ENCODE measurements around the gene SIRPB2.

SIRPB2 gene

GRCh38 chr20:1474817-1475603 is 16.2 kb downstream of the SIRPB2 start:
- H3K9me3 ChIP-seq (ENCODE audit: control insufficient read depth, insufficient read depth, low read length) = no peaks in the 10 kb centered on the region
- H3K79me2 ChIP-seq (ENCODE audit: control insufficient read depth, low read length) = no peaks in the 10 kb centered on the region
- H3F3A ChIP-seq (ENCODE audit: control insufficient read depth, insufficient read depth) = no peaks in the 10 kb centered on the region; the same call in 1 of the 2 replicates
- no peak overlapping the region for H3K4me2 ChIP-seq (ENCODE audit: low read length)
- no peaks in the 10 kb centered on the region for H3K27me3 ChIP-seq (ENCODE audit: control insufficient read depth, low read length)
- H3K36me3 ChIP-seq (ENCODE audit: control insufficient read depth, low read length) = no peaks in the 10 kb centered on the region
- no peaks in the 10 kb centered on the region for H3K9me2 ChIP-seq (replicated peaks; ENCODE audit: control insufficient read depth, low read length)
- H3K27ac ChIP-seq (ENCODE audit: low read depth, low read length) = no peak overlapping the region
- TF ChIP-seq CTCF (IDR thresholded peaks at IDR 0.05; ENCODE audit: low read depth, low read length, poor library complexity, severe bottlenecking) = peak; percentile 61
- no peak for TF ChIP-seq EZH2phosphoT487 (IDR thresholded peaks at IDR 0.05; ENCODE audit: borderline replicate concordance, low read length)
- H3K4me1 ChIP-seq (ENCODE audit: control insufficient read depth, low read length) = peaks cover 33% of the 10 kb centered on the region
- H4K20me1 ChIP-seq (ENCODE audit: control insufficient read depth, insufficient read depth, low read depth, low read length) = no peaks in the 10 kb centered on the region
- H3K4me3 ChIP-seq (ENCODE audit: low read length) = no peak overlapping the region

DNA sequence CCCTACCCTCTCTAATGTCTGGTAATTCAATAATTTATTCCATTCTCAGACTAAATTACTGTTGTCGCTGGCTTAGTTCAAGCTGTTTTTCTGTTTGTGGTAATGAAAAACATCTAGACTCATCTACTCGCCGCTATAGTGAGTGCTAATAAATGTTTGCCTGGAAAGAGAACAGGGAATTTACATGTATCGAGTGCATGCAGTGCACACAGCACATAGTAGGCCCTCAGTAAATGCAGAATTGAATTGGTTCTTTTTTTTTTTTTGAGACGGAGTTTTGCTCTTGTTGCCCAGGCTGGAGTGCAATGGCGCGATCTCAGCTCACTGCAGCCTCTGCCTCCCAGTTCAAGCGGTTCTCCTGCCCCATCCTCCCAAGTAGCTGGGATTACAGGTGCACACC is 16.9 kb downstream of the SIRPB2 start:
- no peak overlapping the region for H3K27ac ChIP-seq (ENCODE audit: low read depth, low read length)
- peaks cover 32% of the 10 kb centered on the region for H3K4me1 ChIP-seq (ENCODE audit: control insufficient read depth, low read length)
- H3K4me3 ChIP-seq (ENCODE audit: low read length) = no peak overlapping the region
- no peaks in the 10 kb centered on the region; the same call in 1 of the 2 replicates for H3F3A ChIP-seq (ENCODE audit: control insufficient read depth, insufficient read depth)
- no peaks in the 10 kb centered on the region for H3K9me3 ChIP-seq (ENCODE audit: control insufficient read depth, insufficient read depth, low read length)
- H3K36me3 ChIP-seq (ENCODE audit: control insufficient read depth, low read length) = no peaks in the 10 kb centered on the region
- H3K9me2 ChIP-seq (replicated peaks; ENCODE audit: control insufficient read depth, low read length) = no peaks in the 10 kb centered on the region
- H4K20me1 ChIP-seq (ENCODE audit: control insufficient read depth, insufficient read depth, low read depth, low read length) = no peaks in the 10 kb centered on the region
- TF ChIP-seq CTCF (IDR thresholded peaks at IDR 0.05; ENCODE audit: low read depth, low read length, poor library complexity, severe bottlenecking) (no peak), EZH2phosphoT487 (IDR thresholded peaks at IDR 0.05; ENCODE audit: borderline replicate concordance, low read length) (no peak)
- no peak overlapping the region for H3K4me2 ChIP-seq (ENCODE audit: low read length)
- no peaks in the 10 kb centered on the region for H3K79me2 ChIP-seq (ENCODE audit: control insufficient read depth, low read length)
- no peaks in the 10 kb centered on the region for H3K27me3 ChIP-seq (ENCODE audit: control insufficient read depth, low read length)

DNA sequence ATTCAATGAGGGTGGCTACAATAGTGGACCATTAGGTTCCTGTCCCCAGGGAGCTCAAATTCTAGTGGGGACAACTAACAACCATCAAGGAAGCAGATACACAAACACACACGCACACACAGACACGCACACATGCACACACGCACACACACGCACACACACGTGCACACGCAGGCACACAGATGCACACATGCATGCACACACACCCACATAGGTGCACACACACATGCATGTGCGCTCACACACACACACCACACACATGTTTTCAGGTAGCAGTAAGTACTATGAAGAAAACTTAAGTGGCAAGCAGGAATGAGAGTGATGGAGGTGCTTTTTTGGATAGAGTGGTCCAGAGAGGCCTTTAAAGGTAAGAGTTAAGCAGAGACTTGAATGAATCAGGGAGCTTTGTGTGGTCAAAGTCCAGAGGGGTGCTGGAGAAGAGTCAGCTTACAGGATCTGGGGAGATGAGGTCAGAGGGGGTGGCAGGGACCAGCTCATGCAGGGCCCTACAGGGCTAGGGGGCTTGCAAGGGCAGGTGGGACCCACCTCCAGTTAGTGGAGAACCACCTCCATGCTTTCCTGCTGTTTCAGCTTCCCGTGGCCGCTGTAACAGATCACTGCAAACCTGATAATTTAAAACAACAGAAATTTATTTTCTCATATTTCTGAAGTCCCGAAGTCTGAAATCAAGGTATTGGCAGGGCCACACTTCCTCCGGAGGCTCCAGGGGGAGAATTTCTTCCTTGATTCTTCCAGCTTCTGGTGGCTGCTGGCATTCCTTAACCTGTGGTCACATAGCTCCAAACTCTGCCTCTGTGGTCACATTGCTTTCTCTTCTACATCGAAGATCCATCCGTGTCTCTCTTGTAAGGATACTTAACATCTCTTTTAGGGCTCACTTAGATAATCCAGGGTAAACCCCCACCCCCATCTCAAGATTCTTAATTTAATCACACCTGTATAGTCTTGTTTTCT is 17.7 kb downstream of the SIRPB2 start:
- no peaks in the 10 kb centered on the region for H4K20me1 ChIP-seq (ENCODE audit: control insufficient read depth, insufficient read depth, low read depth, low read length)
- H3K4me3 ChIP-seq (ENCODE audit: low read length) = no peak overlapping the region
- no peaks in the 10 kb centered on the region for H3K9me3 ChIP-seq (ENCODE audit: control insufficient read depth, insufficient read depth, low read length)
- H3K27me3 ChIP-seq (ENCODE audit: control insufficient read depth, low read length) = no peaks in the 10 kb centered on the region
- TF ChIP-seq EZH2phosphoT487 (IDR thresholded peaks at IDR 0.05; ENCODE audit: borderline replicate concordance, low read length) (no peak), CTCF (IDR thresholded peaks at IDR 0.05; ENCODE audit: low read depth, low read length, poor library complexity, severe bottlenecking) (no peak)
- no peaks in the 10 kb centered on the region; the same call in 1 of the 2 replicates for H3F3A ChIP-seq (ENCODE audit: control insufficient read depth, insufficient read depth)
- no peaks in the 10 kb centered on the region for H3K9me2 ChIP-seq (replicated peaks; ENCODE audit: control insufficient read depth, low read length)
- peak overlapping the region; percentile 56 for H3K27ac ChIP-seq (ENCODE audit: low read depth, low read length)
- H3K4me1 ChIP-seq (ENCODE audit: control insufficient read depth, low read length) = peaks cover 32% of the 10 kb centered on the region
- H3K36me3 ChIP-seq (ENCODE audit: control insufficient read depth, low read length) = no peaks in the 10 kb centered on the region
- H3K79me2 ChIP-seq (ENCODE audit: control insufficient read depth, low read length) = no peaks in the 10 kb centered on the region
- H3K4me2 ChIP-seq (ENCODE audit: low read length) = peak overlapping the region; percentile 40

Measured in DOHH2 (cell line).